Inflammatory macrophage (primary cell): ENCODE measurements around the gene ZNF705A.
"Not testable (repeated sequence)": the region's sequence is repeated elsewhere in the genome, so short reads cannot be mapped to it uniquely, and the experiment has no call there.

Experiments
- DNase-seq, 2 donors: peaks; one replicate each; pipeline ENCODE4 v3.0.0-alpha.2; 2020 to 2022
- total RNA-seq, 18 experiments: gene quantifications; one replicate each; lab custom pipeline; 2026; ENCODE audit warnings: mixed read lengths in 6 of 18, inconsistent platforms in 2 of 18; lab: John Stamatoyannopoulos, UW

The ZNF705A gene
- total RNA-seq: 0 to 0.13 (median 0) reads per million in 18 experiments

GRCh38 chr12:8156845-8157244 lies at the start of gene ZNF705A:
Gene ZNF705A (plus strand): TSS chr12:8157015. CDS start chr12:8172626, 15,611 bp downstream.
- peak; percentile 80 to 88 for DNase-seq

GRCh38 chr12:8108808-8109398 lies 47.9 kb upstream of the ZNF705A start:
- DNase-seq: peak; percentile 85 to 87

GRCh38 chr12:8113117-8113516 lies 43.7 kb upstream of the ZNF705A start:
- DNase-seq: not testable (repeated sequence)

GRCh38 chr12:8120072-8120713 lies 36.6 kb upstream of the ZNF705A start:
- no peak for DNase-seq

- DNase-seq: peak; percentile 44 to 80
Measured at GRCh38 chr12:8123124-8123912, 33.5 kb upstream of the ZNF705A start, which contains the start of gene CLEC4A. Gene CLEC4A (plus strand): TSS chr12:8123617. CDS start chr12:8123879, 262 bp downstream.

- peak; percentile 59 to 79 for DNase-seq
Measured at GRCh38 chr12:8127138-8127537, 29.7 kb upstream of the ZNF705A start.

GRCh38 chr12:8133636-8134397 lies 23.0 kb upstream of the ZNF705A start:
- not testable (repeated sequence) for DNase-seq

- DNase-seq: not testable (repeated sequence)
Measured at GRCh38 chr12:8134398-8134930, 22.4 kb upstream of the ZNF705A start.

- DNase-seq: not testable (repeated sequence)
Measured at GRCh38 chr12:8141647-8142046, 15.2 kb upstream of the ZNF705A start.

- no peak for DNase-seq
Measured at GRCh38 chr12:8143261-8143660, 13.6 kb upstream of the ZNF705A start.

- no peak for DNase-seq
Measured at GRCh38 chr12:8145754-8146441, 10.9 kb upstream of the ZNF705A start.

- DNase-seq: no peak
Measured at GRCh38 chr12:8146442-8146771, 10.4 kb upstream of the ZNF705A start.

GRCh38 chr12:8154526-8154925 lies 2.3 kb upstream of the ZNF705A start:
- DNase-seq: no peak

- peak; percentile 26 to 69 for DNase-seq
Measured at GRCh38 chr12:8156416-8156815, 399 bp upstream of the ZNF705A start.

GRCh38 chr12:8157484-8158198 lies 826 bp downstream of the ZNF705A start:
- DNase-seq: no peak

- not testable (repeated sequence) for DNase-seq
Measured at GRCh38 chr12:8172911-8173310, 16.1 kb downstream of the ZNF705A start.

GRCh38 chr12:8179989-8180585 lies 23.3 kb downstream of the ZNF705A start:
- DNase-seq: peak; percentile 56 to 59

GRCh38 chr12:8181271-8181670 lies 24.5 kb downstream of the ZNF705A start:
- not testable (repeated sequence) for DNase-seq

GRCh38 chr12:8182923-8183322 lies 26.1 kb downstream of the ZNF705A start:
- not testable (repeated sequence) for DNase-seq

- not testable (repeated sequence) for DNase-seq
Measured at GRCh38 chr12:8183346-8183745, 26.5 kb downstream of the ZNF705A start.

- not testable (repeated sequence) for DNase-seq
Measured at GRCh38 chr12:8184206-8184605, 27.4 kb downstream of the ZNF705A start.
